ENCODE data around the gene TXNIP. TPM values are rescaled to one million over a fixed set of nuclear protein-coding genes. Genes with fewer than 3 reads are reported as not detected.

TXNIP gene
- polyA plus RNA-seq, 1 of the 3 experiments (the other 2 are of a cell fraction): 44.6 TPM

GRCh38 chr1:145985129-145985501 lies 11.3 kb downstream of the TXNIP start:
- Histone ChIP-seq H3F3A (replicated peaks; ENCODE audit: insufficient read depth) (peaks cover 4% of the 10 kb centered on the region), H3K36me3 (replicated peaks in 1 of 2; ENCODE audit: control insufficient read depth in 1 of 2, insufficient read depth in 2 of 2, low read length in 1 of 2) (no peaks in the 10 kb centered on the region), H2AFZ (ENCODE audit: low read depth) (peak overlapping the region; percentile 85), H4K20me1 (ENCODE audit: insufficient read depth) (no peaks in the 10 kb centered on the region), H3K9ac (no peak overlapping the region), H3K9me2 (no peaks in the 10 kb centered on the region), H3K4me3 (ENCODE audit: low read depth in 2 of 2, low read length in 1 of 2) (no peak overlapping the region), H3K79me2 (ENCODE audit: insufficient read depth) (no peaks in the 10 kb centered on the region), H3K4me2 (peak overlapping the region; percentile 37; the same call in 1 of the 2 replicates), H3K4me1 (ENCODE audit: control insufficient read depth in 1 of 2, insufficient read depth in 2 of 2, low read depth in 1 of 2, low read length in 1 of 2) (peaks cover 15 to 18% of the 10 kb centered on the region in 2 experiments; a peak in 3 of 4 replicates), H3K27ac (ENCODE audit: low read depth in 2 of 2, low read length in 1 of 2) (peak overlapping the region; percentile 12 to 51; a peak in 3 of 4 replicates), H3K9me3 (no peaks in the 10 kb centered on the region), H3K27me3 (ENCODE audit: insufficient read depth) (no peaks in the 10 kb centered on the region)
- DNase-seq: no peak
- TF ChIP-seq YY1 (IDR thresholded peaks at IDR 0.05; ENCODE audit: low read depth): no peak
- no peak for TF ChIP-seq RFX5 (IDR thresholded peaks at IDR 0.05; ENCODE audit: low read length)
- TF ChIP-seq SMC3 (IDR thresholded peaks at IDR 0.05; ENCODE audit: low read depth, low read length): no peak
- no peak for TF ChIP-seq GATA2 (CRISPR knock-in tag; IDR thresholded peaks at IDR 0.05)
- TF ChIP-seq NRF1 (IDR thresholded peaks at IDR 0.05; ENCODE audit: low read depth, low read length): no peak
- no peak for TF ChIP-seq ELF1 (IDR thresholded peaks at IDR 0.05)
- no peak for TF ChIP-seq USF1 (IDR thresholded peaks at IDR 0.05; ENCODE audit: borderline replicate concordance, low read depth)
- no peak for TF ChIP-seq EP300 (IDR thresholded peaks at IDR 0.05; ENCODE audit: borderline replicate concordance in 1 of 2, low read depth in 1 of 2, low read length in 1 of 2)
- TF ChIP-seq GABPA (IDR thresholded peaks at IDR 0.05; ENCODE audit: low read depth): no peak
- no peak for TF ChIP-seq TCF12 (IDR thresholded peaks at IDR 0.05)
- no peak for TF ChIP-seq MEF2A (IDR thresholded peaks at IDR 0.05; ENCODE audit: borderline replicate concordance, low read depth)
- TF ChIP-seq CHD2 (IDR thresholded peaks at IDR 0.05; ENCODE audit: low read length, partially characterized antibody): no peak
- TF ChIP-seq MXI1 (IDR thresholded peaks at IDR 0.05; ENCODE audit: low read depth, low read length): no peak
- no peak for TF ChIP-seq FOXM1 (IDR thresholded peaks at IDR 0.05; ENCODE audit: low read depth)
- no peak for TF ChIP-seq JUND (IDR thresholded peaks at IDR 0.05)
- no peak for TF ChIP-seq FOSL2 (IDR thresholded peaks at IDR 0.05; ENCODE audit: borderline replicate concordance, low read depth)
- TF ChIP-seq TAF1 (IDR thresholded peaks at IDR 0.05; ENCODE audit: borderline replicate concordance, low read depth, low read length): no peak
- POLR2A ChIA-PET: interaction anchor here (0.6 kb wide), 1 partner anchor 41 kb away, joined by 3 read pairs; no protein-coding TSS in a partner anchor
- CTCF ChIA-PET: interaction anchor here (1.3 to 10.6 kb wide), 3 partner anchors 7 to 93 kb away, joined by 5 to 99 read pairs (median 14); no protein-coding TSS in a partner anchor
- WGBS (ENCODE audit: low lambda C conversion rate): 93% methylated on average over 2 of the region's 2 CpGs

GRCh38 chr1:145983960-145984830 lies 12.2 kb downstream of the TXNIP start:
- Histone ChIP-seq H3K27ac (ENCODE audit: low read depth in 2 of 2, low read length in 1 of 2) (no peak overlapping the region), H3K36me3 (replicated peaks in 1 of 2; ENCODE audit: control insufficient read depth in 1 of 2, insufficient read depth in 2 of 2, low read length in 1 of 2) (no peaks in the 10 kb centered on the region), H3K79me2 (ENCODE audit: insufficient read depth) (no peaks in the 10 kb centered on the region), H4K20me1 (ENCODE audit: insufficient read depth) (no peaks in the 10 kb centered on the region), H3K9me2 (no peaks in the 10 kb centered on the region), H3K9ac (no peak overlapping the region), H3F3A (replicated peaks; ENCODE audit: insufficient read depth) (peaks cover 10% of the 10 kb centered on the region), H3K9me3 (no peaks in the 10 kb centered on the region), H3K4me2 (no peak overlapping the region), H3K27me3 (ENCODE audit: insufficient read depth) (no peaks in the 10 kb centered on the region), H3K4me1 (ENCODE audit: control insufficient read depth in 1 of 2, insufficient read depth in 2 of 2, low read depth in 1 of 2, low read length in 1 of 2) (peaks cover 20 to 22% of the 10 kb centered on the region in 2 experiments), H3K4me3 (ENCODE audit: low read depth in 2 of 2, low read length in 1 of 2) (no peak overlapping the region), H2AFZ (ENCODE audit: low read depth) (no peak overlapping the region)
- ChIA-PET POLR2A (no interaction called here), CTCF (interaction anchor here (1.1 to 10.6 kb wide), 3 partner anchors 6 to 23 kb away, joined by 3 to 99 read pairs (median 14); partner anchors contain the start of gene TXNIP)
- TF ChIP-seq ELF1 (IDR thresholded peaks at IDR 0.05) (no peak), MXI1 (IDR thresholded peaks at IDR 0.05; ENCODE audit: low read depth, low read length) (no peak), GABPA (IDR thresholded peaks at IDR 0.05; ENCODE audit: low read depth) (no peak), EP300 (IDR thresholded peaks at IDR 0.05; ENCODE audit: borderline replicate concordance in 1 of 2, low read depth in 1 of 2, low read length in 1 of 2) (no peak), REST (IDR thresholded peaks at IDR 0.05; ENCODE audit: low read depth, low read length) (no peak), ZBTB33 (IDR thresholded peaks at IDR 0.05; ENCODE audit: borderline replicate concordance, low read depth) (no peak), SIN3A (IDR thresholded peaks at IDR 0.05; ENCODE audit: borderline replicate concordance, low read depth, low read length) (no peak), RAD21 (IDR thresholded peaks at IDR 0.05; ENCODE audit: low read length) (no peak)
- DNase-seq: no peak
- 93% methylated on average over 12 of the region's 12 CpGs for WGBS (ENCODE audit: low lambda C conversion rate)
